A549 (cell line): Measurements from ENCODE around the gene DCHS2. TPM values are rescaled to one million over a fixed set of nuclear protein-coding genes. Genes with fewer than 3 reads are reported as not detected.

Experiments used
- ATAC-seq, 2 experiments: fragments of 200-7000 bp in 1 of 2; fragments of >200 bp in 1 of 2; cut with Nextera tagmentation in 1 of 2; cut with Tn5 transposase in 1 of 2; 3 replicates each; pipeline versions ENCODE4 v1.8.0 to v1.9.1; 2018 to 2020; ENCODE audit warnings: mild to moderate bottlenecking in 1 of 2, moderate library complexity in 1 of 2
- CTCF ChIA-PET: fragments of 300-600 bp; sonication (Branson Sonifier 250); formaldehyde crosslinking; extraction: SDS; loops from one replicate; lab custom pipeline; 2021; ENCODE audit warnings: antibody characterized with exemption, inconsistent platforms; lab: Yijun Ruan, JAX
- POLR2A ChIA-PET: fragments of 350-600 bp; formaldehyde crosslinking; extraction: SDS; loops from one replicate; lab custom pipeline; 2021; ENCODE audit warnings: antibody characterized with exemption, inconsistent platforms; lab: Yijun Ruan, JAX
- DNase-seq, 2 experiments: peaks; one replicate each; pipeline versions ENCODE4 v3.0.0 to v3.0.0-alpha.2; 2011 to 2016; ENCODE audit warnings: low read depth in 1 of 2, low spot score in 1 of 2
- FAIRE-seq: peaks from 2 replicates; lab custom pipeline; 2011; peaks lifted over from hg19 to GRCh38; lab: Jason Lieb, UNC
- H3K27ac ChIP-seq, 2 experiments: fragments of >200 bp; sonication (Bioruptor Twin); formaldehyde crosslinking; 3 replicates each; pipeline ENCODE4 v1.5.1; 2016 to 2017
- H3K4me1 ChIP-seq: fragments of >200 bp; sonication (Bioruptor Twin); formaldehyde crosslinking; 3 replicates; pipeline ENCODE4 v1.6.1; 2016
- H3K4me2 ChIP-seq: fragments of >200 bp; sonication (Bioruptor Twin); formaldehyde crosslinking; 3 replicates; pipeline ENCODE4 v1.6.1; 2016
- H3K4me3 ChIP-seq: fragments of >200 bp; sonication (Bioruptor Twin); formaldehyde crosslinking; 3 replicates; pipeline ENCODE4 v1.5.1; 2016
- H3K9me3 ChIP-seq: fragments of >200 bp; sonication (Bioruptor Twin); formaldehyde crosslinking; 3 replicates; pipeline ENCODE4 v1.6.1; 2016
- ATOH8 ChIP-seq: fragments of 250-450 bp; sonication (Bioruptor Pico); IDR thresholded peaks from 2 replicates; pipeline ENCODE4 v1.5.0; 2020; ENCODE audit warnings: low read depth, mild to moderate bottlenecking, moderate library complexity
- BHLHE40 ChIP-seq: IDR thresholded peaks from 2 replicates; pipeline ENCODE4 v1.6.1; 2012; ENCODE audit warnings: low read depth, low read length, inconsistent platforms
- CBX2 ChIP-seq: fragments of 200-600 bp; sonication (generic); IDR thresholded peaks from 2 replicates; pipeline ENCODE4 v1.6.1; 2016; ENCODE audit warnings: low read depth, mild to moderate bottlenecking, borderline replicate concordance
- CBX8 ChIP-seq: fragments of 200-600 bp; sonication (generic); IDR thresholded peaks from 2 replicates; pipeline ENCODE4 v1.6.1; 2016
- CEBPB ChIP-seq, 2 experiments: fragments of >200 bp in 1 of 2; sonication (Bioruptor Twin) in 1 of 2; formaldehyde crosslinking in 1 of 2; IDR thresholded peaks; 2 replicates each; pipeline ENCODE4 v1.6.1; 2012 to 2016
- CHD4 ChIP-seq: fragments of 200-600 bp; sonication (generic); IDR thresholded peaks from 2 replicates; pipeline ENCODE4 v1.6.1; 2016; ENCODE audit warnings: antibody characterized with exemption, mild to moderate bottlenecking, borderline replicate concordance
- E2F6 ChIP-seq: IDR thresholded peaks from 2 replicates; pipeline ENCODE4 v1.6.1; 2012; ENCODE audit warnings: low read depth, borderline replicate concordance
- EHMT2 ChIP-seq: fragments of 200-600 bp; sonication (generic); IDR thresholded peaks from 2 replicates; pipeline ENCODE4 v1.6.1; 2016; ENCODE audit warnings: antibody characterized with exemption, low read depth, mild to moderate bottlenecking, moderate library complexity
- EP300 ChIP-seq, 2 experiments: fragments of >200 bp; sonication (Bioruptor Twin); formaldehyde crosslinking; IDR thresholded peaks; 2 replicates in 1 of 2; 3 replicates in 1 of 2; pipeline ENCODE4 v1.6.1; 2016 to 2017
- FOSB ChIP-seq: fragments of 250-450 bp; sonication (Bioruptor Pico); IDR thresholded peaks from 2 replicates; pipeline ENCODE4 v1.5.0; 2020; ENCODE audit warnings: mild to moderate bottlenecking, moderate library complexity
- GATA3 ChIP-seq: IDR thresholded peaks from 2 replicates; pipeline ENCODE4 v1.6.1; 2012; ENCODE audit warnings: borderline replicate concordance
- HDAC2 ChIP-seq: fragments of 200-600 bp; sonication (generic); IDR thresholded peaks from 2 replicates; pipeline ENCODE4 v1.6.1; 2016
- HOXA7 ChIP-seq: fragments of 250-450 bp; sonication (Bioruptor Pico); IDR thresholded peaks from 2 replicates; pipeline ENCODE4 v1.5.0; 2020; ENCODE audit warnings: mild to moderate bottlenecking, moderate library complexity
- HOXB5 ChIP-seq: fragments of 250-450 bp; sonication (Bioruptor Pico); IDR thresholded peaks from 2 replicates; pipeline ENCODE4 v1.5.0; 2020; ENCODE audit warnings: mild to moderate bottlenecking, moderate library complexity
- JUN ChIP-seq, 2 experiments: fragments of >200 bp; sonication (Bioruptor Twin); formaldehyde crosslinking; IDR thresholded peaks; 2 replicates in 1 of 2; 3 replicates in 1 of 2; pipeline ENCODE4 v1.6.1; 2016 to 2017
- JUNB ChIP-seq: fragments of >200 bp; sonication (Bioruptor Twin); formaldehyde crosslinking; IDR thresholded peaks from 2 replicates; pipeline ENCODE4 v1.6.1; 2016
- KDM5A ChIP-seq: fragments of 200-600 bp; sonication (generic); IDR thresholded peaks from 2 replicates; pipeline ENCODE4 v1.6.1; 2016; ENCODE audit warnings: antibody characterized with exemption, mild to moderate bottlenecking
- NFE2L2 ChIP-seq: fragments of 150-350 bp; conservative IDR thresholded peaks from 2 replicates; pipeline ENCODE4 v1.6.1; 2014; ENCODE audit warnings: low read length
- NR3C1 ChIP-seq: fragments of >200 bp; sonication (Bioruptor Twin); formaldehyde crosslinking; IDR thresholded peaks from 3 replicates; pipeline ENCODE4 v1.6.1; 2017
- POLR2AphosphoS2 ChIP-seq: conservative IDR thresholded peaks from 2 replicates; pipeline ENCODE4 v1.6.1; 2012; ENCODE audit warnings: low read length, improper control_type of control experiment, inconsistent platforms
- RNF2 ChIP-seq: fragments of 200-600 bp; sonication (generic); IDR thresholded peaks from 2 replicates; pipeline ENCODE4 v1.6.1; 2016; ENCODE audit warnings: low read depth, mild to moderate bottlenecking, antibody characterized with exemption, moderate library complexity, borderline replicate concordance
- SREBF2 ChIP-seq: fragments of 450-650 bp; IDR thresholded peaks from 2 replicates; pipeline ENCODE4 v1.6.1; 2014; ENCODE audit warnings: mild to moderate bottlenecking, moderate library complexity
- ZC3H11A ChIP-seq: fragments of 450-650 bp; IDR thresholded peaks from 2 replicates; pipeline ENCODE4 v1.6.1; 2014; ENCODE audit warnings: antibody characterized with exemption, mild to moderate bottlenecking
- ZFP36 ChIP-seq: fragments of 450-650 bp; IDR thresholded peaks from 2 replicates; pipeline ENCODE4 v1.6.1; 2014; ENCODE audit warnings: borderline replicate concordance; ENCODE audit not compliant: partially characterized antibody
- ZNF302 ChIP-seq: fragments of 250-450 bp; sonication (Bioruptor Pico); IDR thresholded peaks from 2 replicates; pipeline ENCODE4 v1.9.0; 2021; ENCODE audit warnings: inconsistent platforms, mild to moderate bottlenecking, moderate library complexity
- ZSCAN20 ChIP-seq: fragments of 250-450 bp; sonication (Bioruptor Pico); IDR thresholded peaks from 2 replicates; pipeline ENCODE4 v1.8.0; 2022; ENCODE audit warnings: mild to moderate bottlenecking, moderate library complexity
- WGBS: methylation state at CpG from one replicate; pipeline ENCODE4 v1.1.6; 2017; ENCODE audit errors: missing lambda C conversion rate; 5-methylcytosine and 5-hydroxymethylcytosine counted together
- polyA plus RNA-seq, 4 experiments: library from polyadenylated mRNA; depleted of rRNA in 3 of 4; stranded (reverse); fragments of >200 nt; fragmentation: RNase III in 1 of 4; extraction: RNeasy Plus Mini Kit Qiagen cat#74134 plus additional on column Dnase treatment in 1 of 4; gene quantifications; 2 replicates in 3 of 4; 3 replicates in 1 of 4; pipeline ENCODE4 v1.2.3, GENCODE V29; 2011 to 2017

DCHS2 gene
- polyA plus RNA-seq, 2 of the 4 experiments (the other 2 are of a cell fraction): 0.06 TPM; not detected in 1

- Histone ChIP-seq H3K4me2 (no peak overlapping the region), H3K27ac (no peak overlapping the region), H3K4me3 (no peak overlapping the region)
- CTCF ChIA-PET: no interaction called here
- 43% methylated on average over 5 of the region's 6 CpGs for WGBS
- POLR2A ChIA-PET: no interaction called here
- no peak for DNase-seq
- TF ChIP-seq EHMT2: no peak
- no peak for TF ChIP-seq JUNB
- no peak for TF ChIP-seq GATA3
- TF ChIP-seq CHD4: no peak
- TF ChIP-seq HOXA7 (CRISPR knock-in tag): no peak
- TF ChIP-seq SREBF2: no peak
- no peak for TF ChIP-seq NFE2L2
- no peak for TF ChIP-seq E2F6
- TF ChIP-seq NR3C1: no peak
- no peak for TF ChIP-seq POLR2AphosphoS2
- TF ChIP-seq ZSCAN20 (CRISPR knock-in tag): no peak
- TF ChIP-seq HDAC2: no peak
- TF ChIP-seq RNF2: no peak
- no peak for TF ChIP-seq ATOH8 (CRISPR knock-in tag)
- TF ChIP-seq EP300 (IDR thresholded peaks at IDR 0.05): no peak
- no peak for TF ChIP-seq CEBPB (IDR thresholded peaks at IDR 0.05)
- TF ChIP-seq CBX8: no peak
- TF ChIP-seq KDM5A: no peak
- TF ChIP-seq, all 56 proteins: peak for 0
- FAIRE-seq (no peak), ATAC-seq (no peak)
- no peaks in the 10 kb centered on the region for H3K4me1 ChIP-seq
- H3K9me3 ChIP-seq: no peaks in the 10 kb centered on the region
Observed at GRCh38 chr4:154465085-154465484, 26.5 kb downstream of the DCHS2 start.

- DNase-seq (no peak), ATAC-seq (no peak), FAIRE-seq (no peak)
- H3K4me2 ChIP-seq: no peak overlapping the region
- H3K9me3 ChIP-seq: no peaks in the 10 kb centered on the region
- no peak overlapping the region for H3K27ac ChIP-seq
- ChIA-PET POLR2A (no interaction called here), CTCF (no interaction called here)
- 50% methylated on average over 1 of the region's 1 CpG for WGBS
- H3K4me3 ChIP-seq: no peak overlapping the region
- no peak for TF ChIP-seq EHMT2
- TF ChIP-seq NFE2L2: no peak
- TF ChIP-seq JUN (IDR thresholded peaks at IDR 0.05): no peak
- TF ChIP-seq CBX8: no peak
- no peak for TF ChIP-seq ZC3H11A
- TF ChIP-seq ZNF302 (CRISPR knock-in tag): no peak
- no peak for TF ChIP-seq CBX2
- no peak for TF ChIP-seq BHLHE40
- TF ChIP-seq FOSB (CRISPR knock-in tag): no peak
- H3K4me1 ChIP-seq: no peaks in the 10 kb centered on the region
Observed at GRCh38 chr4:154464654-154465053, 26.9 kb downstream of the DCHS2 start.

- no peak for DNase-seq
- no peak overlapping the region for H3K4me3 ChIP-seq
- no peak for FAIRE-seq
Observed at GRCh38 chr4:154462081-154462810, 29.4 kb downstream of the DCHS2 start.

More at GRCh38 chr4:154462081-154462810, 29.4 kb downstream of the DCHS2 start:
- H3K9me3 ChIP-seq: no peaks in the 10 kb centered on the region
- ChIA-PET POLR2A (no interaction called here), CTCF (no interaction called here)
- WGBS: 26% methylated on average over 3 of the region's 3 CpGs
- no peak overlapping the region for H3K4me2 ChIP-seq
- TF ChIP-seq HOXB5 (CRISPR knock-in tag) (no peak), ZFP36 (no peak)
- no peaks in the 10 kb centered on the region for H3K4me1 ChIP-seq
- no peak for ATAC-seq
- no peak overlapping the region for H3K27ac ChIP-seq
